RKO (cell line): Measurements from ENCODE around the gene VMAC.
"Not testable (repeated sequence)": the region's sequence is repeated elsewhere in the genome, so short reads cannot be mapped to it uniquely, and the experiment has no call there.

Source experiments
- DNase-seq: peaks from one replicate; pipeline ENCODE4 v3.0.0-alpha.2; 2016; ENCODE audit warnings: low spot score

The VMAC gene

DNA sequence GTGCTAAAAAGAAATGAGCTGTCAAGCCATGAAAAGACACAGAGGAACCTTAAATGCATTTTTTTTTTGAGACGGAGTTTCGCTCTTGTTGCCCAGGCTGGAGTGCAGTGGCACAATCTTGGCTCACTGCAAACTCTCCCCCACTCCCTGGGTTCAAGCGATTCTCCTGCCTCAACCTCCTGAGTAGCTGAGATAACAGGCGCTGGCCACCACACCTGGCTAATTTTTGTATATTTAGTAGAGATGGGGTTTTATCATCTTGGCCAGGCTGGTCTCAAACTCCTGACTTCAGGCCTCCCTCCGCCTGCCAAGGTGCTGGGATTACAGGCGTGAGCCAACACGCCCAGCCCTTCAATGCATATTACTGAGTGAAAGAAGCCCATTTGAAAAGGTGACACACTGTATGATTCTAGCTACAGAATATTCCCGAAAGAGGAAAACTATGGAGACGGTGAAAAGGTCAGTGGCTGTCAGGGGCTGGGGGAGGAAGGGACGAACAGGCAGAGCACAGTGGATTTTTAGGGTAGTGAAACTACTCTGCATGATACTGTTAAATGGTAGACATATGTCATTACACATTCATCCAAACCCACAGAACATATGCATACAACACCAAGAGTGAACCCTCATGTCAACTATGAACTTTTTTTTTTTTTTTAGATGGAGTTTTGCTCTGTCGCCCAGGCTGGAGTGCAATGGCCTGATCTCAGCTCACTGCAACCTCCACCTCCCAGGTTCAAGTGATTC, 20.4 kb upstream of the VMAC start:
- not testable (repeated sequence) for DNase-seq

DNA sequence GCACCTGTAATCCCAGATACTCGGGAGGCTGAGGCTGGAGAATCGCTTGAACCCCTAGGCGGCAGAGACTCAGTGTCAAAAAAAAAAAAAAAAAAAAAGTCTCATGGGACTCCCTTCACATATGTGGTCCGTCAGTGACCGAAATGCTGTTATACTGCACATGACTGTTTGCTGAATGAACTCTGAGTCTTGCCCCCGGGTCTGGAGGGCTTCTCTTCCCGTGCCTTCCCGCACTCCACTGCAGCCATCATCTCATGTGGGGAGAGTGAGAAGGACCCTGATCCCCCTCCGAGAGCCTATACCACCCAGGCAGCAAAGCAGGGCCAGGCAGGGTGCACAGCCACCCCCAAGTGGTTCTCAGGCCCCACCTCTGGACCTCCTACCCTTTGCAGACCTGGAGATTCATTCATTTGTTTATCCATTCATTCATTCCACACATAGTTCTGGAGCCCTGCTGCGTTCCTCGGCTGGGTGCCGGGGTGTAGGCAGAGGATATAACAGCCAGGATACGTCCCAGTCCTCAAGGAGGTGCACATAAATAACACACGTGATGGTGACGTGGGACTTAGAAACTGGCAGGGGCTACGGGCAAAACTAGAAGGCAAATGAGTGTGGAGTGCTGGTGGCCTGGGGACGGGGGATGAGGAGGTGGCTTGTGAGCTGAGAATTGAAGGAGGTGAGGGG, 15.2 kb upstream of the VMAC start:
- no peak for DNase-seq

DNA sequence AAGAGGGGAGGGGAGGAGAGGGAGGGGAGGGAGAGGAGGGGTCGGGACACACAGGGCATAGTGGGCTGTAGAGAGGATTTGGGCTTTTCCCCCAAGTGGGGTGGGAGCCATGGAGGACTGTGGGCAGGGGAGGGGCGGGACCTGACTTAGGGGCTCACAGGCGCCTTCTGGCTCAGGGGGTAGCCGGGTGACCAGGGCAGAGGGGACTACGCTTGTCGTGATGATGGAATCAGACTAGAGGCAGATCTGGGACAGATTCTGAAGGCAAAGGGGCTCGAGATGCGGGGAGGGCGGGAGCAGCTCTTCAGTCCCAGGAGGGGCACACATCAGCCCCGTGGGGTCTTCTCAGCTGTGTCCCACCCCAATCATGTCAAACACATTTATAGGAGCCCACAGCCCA, 14.6 kb upstream of the VMAC start:
- DNase-seq, result no peak

DNA sequence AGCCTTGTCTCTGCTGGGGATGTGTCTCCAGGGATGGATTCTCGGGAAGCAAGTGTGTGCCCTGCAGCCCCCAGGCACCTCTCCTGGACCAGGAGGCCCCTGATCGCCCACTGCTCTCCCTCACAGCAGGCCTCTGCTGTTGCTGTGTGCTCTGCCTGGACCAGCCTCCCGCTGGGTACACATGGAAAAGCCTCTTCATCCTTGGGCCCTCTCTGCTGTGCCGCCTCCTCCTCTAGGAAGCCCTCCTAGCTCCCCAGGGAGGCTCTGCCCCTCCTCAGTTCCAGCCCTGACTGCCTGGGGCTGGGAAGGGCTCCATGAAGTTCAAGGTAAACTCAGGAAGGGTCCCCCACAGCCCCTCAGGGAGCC, 13.1 kb upstream of the VMAC start:
- no peak for DNase-seq

DNA sequence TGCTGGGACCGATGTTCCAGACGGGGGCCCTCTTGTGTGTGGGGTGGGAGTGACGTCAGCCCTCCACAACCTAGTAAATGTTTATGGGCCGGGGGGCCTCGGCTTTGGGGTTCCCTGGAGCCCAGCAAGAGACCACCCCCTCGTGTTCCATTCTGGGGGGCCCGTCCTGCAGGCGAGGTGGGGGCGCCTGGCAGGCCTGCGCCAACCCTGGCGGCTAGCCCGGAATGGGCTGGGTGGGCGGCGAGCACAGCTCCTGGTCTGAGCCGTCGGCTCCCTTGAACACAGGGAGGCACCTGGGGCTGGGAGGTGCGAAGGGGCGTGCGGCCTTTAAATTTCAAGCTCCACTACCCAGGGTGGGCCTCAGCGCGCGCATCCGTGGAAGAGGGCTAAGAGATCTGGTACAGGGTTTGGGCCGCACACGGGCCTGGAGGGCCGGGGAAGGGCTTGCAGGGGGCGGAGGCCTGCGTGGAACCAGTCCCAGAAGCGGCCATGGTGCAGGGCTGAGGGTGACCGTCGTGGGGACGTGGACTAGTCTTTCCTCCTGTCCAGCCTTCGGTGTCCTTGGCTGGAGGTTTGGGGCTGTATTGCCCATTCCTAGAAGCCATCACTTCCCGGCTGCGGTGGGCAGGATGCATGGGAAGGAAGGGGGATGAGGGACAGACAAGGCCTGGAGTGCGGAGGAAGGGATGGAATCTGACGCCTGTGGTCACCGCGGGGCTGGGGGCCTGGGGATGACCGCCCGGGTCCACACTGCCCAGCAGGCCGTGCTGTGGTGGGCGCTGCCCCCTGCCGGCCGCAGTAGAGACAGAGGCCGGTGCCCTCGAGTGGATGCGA, 12.5 kb upstream of the VMAC start:
- DNase-seq, result no peak

DNA sequence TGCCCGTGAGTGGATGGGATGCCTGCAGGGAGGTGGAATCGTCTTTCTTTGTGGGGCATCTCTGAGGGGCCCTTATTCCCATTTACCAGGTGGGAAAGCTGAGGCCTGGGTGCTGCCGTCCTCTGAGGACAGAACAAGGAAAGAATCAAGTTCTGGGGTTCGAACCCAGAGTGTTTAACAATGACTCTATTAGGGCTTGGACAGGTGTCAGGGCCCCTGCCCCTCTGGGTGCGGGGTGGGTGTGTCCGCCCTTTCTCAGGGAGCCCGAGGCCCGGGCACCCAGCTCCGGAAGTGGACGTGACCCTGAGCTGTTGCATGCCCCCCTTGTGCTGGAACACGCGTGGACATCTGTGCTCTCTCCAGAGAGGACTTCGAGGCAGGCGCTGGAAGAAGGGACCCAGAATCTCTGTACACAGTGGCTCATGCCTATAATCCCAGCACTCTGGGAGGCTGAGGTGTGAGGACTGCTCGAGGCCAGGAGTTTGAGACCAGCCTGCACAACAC, 11.8 kb upstream of the VMAC start:
- DNase-seq, result no peak

DNA sequence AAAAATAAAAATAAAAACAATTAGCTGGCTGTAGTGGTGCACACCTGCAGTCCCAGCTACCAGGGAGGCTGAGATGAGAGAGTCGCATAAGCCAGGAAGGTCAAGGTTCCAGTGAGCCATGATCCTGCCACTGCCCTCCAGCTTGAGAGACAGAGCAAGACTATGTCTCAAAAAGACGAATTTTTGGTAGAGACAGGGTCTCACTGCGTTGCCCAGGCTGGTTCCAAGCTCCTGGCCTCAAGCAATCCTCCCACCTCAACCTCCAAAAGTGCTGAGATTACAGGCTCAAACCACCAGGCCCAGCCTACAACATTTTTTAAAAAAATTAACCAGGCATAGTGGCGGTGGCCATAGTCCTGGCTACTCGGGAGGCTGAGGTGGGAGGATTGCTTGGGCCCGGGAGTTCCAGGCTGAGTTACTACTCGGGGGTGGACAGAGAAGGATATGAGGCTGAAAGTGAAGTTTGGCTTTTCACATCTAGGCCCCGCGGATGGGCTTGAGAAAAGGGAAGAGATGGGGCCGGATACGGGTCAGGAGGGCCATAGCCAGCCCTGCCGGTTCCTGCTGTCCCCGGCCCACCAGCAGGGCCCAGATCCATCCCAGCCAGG, 11.3 kb upstream of the VMAC start:
- no peak for DNase-seq

DNA sequence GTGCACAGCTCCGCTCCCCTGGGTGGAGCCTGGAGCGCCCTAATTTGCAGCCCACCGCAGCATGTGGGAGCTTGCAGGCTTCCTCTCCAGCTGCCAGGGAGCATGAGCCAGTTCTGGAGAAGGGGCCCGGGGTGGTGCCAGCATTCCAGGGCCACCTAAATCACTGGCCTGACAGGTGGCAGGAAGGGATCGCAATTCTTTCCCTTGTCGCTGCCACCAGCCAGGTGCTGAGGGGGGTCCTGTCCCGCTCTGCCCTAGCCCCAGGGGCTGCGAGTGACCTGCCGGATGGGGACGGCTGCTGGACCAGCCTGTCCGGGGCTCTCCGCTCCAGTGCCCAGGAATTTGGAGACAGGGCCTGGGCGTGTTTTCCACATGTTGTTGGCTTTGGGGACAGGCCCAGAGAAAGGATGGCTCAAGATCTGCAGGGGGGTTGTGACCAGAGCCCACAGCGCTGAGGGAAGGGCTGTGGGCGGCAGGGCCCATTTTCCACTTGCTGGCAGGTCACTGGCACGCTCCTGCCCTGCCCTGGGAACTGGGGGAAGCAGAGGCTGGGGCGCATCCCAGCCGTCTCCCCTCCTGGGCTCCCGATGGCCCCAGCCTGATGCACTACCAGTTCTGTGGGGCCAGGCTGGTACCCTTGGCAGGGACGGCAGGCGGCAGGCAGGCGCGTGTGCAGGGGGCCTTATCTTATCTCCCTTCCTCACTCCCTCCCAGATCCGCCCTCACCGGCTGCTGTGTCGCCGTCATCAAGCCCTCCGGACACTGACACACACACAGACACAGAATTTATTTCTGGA, 10.6 kb upstream of the VMAC start:
- DNase-seq, result no peak

DNA sequence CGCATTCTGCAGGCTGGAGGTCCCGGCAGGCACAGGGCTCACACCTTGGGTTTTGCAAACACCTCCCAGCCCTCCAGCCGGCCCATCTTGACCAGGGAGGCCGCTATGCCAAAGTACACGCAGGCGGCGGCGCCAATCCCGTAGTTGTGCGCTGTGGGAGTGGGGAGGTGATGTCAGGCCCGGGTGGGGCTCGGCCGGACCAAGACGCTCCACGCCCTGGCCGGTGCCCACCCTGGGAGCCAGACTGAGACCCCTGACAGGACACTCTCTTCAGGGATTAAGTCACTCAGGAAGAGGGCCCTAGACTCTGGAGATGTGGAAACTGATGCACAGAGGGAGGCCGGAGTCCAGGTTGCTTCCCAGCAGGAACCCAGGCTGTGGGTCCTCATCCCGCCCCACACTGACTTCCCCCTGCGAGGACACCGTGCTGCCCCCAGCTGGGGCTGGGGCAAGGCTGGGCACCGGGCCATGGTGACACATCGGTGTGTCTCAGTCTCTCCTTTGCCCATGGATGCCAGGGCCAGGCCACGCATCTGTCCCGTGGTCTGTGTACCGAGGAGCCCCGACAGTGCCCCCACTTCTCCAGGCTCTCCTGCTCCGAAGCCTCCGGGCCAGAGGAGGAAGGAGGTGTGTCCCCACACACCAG, 9.8 kb upstream of the VMAC start:
- no peak for DNase-seq

DNA sequence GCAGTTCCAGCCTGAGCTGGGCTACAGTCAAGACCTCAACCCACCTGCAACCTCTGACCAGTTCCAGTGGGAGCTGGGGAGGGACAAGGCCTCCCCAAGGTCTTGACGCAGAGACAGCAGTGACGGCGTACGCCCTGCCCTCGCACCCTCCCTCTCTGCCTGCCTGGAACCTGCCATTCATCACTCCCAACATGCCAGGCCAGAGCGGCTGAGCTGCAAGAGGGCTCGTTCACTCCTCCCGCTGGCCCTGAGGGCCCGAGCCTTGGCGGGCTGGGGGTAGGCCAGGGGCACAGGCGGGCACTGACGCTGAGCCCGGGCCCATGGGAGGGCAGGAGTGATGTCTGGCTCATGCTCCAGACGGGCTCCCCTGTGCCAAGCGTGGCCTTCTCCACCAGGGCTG, 9.3 kb upstream of the VMAC start:
- DNase-seq, result no peak

DNA sequence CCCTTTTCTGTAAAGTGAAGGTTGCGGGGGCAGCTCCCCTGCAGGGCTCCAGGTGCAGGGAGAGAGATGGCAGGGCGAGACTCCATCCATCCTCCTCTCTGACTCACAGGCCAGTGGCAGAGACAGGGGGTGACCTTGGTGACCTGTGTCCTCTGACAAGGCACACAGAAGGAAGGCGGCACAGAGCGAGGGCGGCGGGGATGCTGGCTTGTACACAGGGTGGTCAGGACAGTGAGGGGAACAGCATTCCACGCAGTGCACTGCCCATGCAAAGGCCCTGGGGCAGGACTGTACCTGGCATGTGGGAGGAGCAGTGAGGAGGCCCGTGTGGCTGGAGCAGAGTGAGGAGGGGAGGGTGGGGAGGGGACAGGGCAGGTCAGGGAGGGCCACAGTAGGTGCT, 8.8 kb upstream of the VMAC start:
- DNase-seq, result no peak

DNA sequence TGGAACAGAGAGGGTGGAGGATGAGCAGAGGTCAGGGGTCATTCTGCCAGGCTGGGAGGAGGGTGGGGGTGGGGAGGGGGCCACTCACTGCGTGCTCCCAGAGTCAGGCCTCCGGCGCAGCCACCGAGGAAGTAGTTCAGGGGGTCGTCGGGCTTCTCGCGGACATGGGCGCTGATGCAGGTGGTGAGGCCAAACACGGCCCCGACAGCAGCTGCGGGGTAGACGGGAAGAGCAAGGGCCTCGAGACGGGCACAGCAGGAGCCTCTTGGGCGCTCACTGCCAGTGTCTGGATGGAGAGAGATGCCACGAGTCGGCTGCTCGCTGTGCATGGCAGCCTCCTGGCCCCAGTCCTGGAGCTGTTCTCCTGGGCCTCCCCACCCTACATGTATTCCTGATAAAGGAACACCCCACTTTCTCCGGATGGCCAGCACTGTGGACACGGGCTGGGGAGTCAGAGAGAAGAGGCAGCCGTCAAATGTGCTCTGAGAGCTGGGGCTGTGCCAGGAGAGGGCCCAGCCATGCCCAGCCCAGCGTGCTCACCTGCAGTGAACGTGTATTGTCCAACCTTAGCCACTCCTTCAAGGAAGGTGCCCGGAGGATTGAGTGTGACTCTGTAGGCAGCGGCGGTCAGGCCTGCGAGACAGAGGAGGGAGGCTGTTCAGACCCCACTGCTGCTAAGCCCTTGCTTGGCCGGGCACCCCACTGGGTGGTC, 8.2 kb upstream of the VMAC start:
- DNase-seq, result no peak

DNA sequence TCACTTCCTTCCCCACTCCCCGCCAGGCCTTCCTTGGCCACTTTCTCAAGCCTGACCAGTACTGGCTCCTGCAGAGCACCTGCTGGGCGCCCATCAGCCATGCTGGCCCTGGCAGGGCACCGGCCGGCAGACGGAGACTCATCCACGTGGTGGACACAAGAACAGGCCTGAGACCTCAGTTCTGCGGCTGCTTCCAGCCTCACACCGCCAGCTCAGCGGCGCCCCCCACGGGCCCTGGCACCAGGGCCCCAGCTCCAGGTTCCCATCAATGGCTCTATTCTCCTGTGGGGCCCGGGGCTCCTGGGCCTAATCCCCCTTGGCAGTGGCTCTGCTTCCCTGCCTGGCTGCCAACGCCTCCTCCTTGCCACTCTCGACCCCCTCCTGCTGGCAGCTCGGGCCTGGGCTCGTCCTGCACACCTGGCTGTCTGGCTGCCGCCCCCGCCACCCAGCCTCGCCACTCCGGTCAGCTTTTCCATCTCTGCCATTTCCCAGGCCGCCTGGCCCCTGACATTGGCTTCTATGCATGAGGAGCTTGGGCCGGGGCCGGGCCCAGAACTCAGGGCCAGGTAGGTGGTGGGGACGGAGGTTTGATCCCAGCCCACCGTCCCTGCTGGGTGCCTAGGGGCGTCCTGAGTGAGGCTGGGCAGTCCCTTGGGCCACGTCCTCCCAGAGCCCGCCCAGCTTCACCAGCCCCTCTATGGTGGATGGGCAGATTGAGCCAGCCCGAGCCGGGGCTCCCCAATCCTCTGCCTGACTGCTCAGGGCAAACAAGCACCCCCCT, 7.3 kb upstream of the VMAC start:
- no peak for DNase-seq

DNA sequence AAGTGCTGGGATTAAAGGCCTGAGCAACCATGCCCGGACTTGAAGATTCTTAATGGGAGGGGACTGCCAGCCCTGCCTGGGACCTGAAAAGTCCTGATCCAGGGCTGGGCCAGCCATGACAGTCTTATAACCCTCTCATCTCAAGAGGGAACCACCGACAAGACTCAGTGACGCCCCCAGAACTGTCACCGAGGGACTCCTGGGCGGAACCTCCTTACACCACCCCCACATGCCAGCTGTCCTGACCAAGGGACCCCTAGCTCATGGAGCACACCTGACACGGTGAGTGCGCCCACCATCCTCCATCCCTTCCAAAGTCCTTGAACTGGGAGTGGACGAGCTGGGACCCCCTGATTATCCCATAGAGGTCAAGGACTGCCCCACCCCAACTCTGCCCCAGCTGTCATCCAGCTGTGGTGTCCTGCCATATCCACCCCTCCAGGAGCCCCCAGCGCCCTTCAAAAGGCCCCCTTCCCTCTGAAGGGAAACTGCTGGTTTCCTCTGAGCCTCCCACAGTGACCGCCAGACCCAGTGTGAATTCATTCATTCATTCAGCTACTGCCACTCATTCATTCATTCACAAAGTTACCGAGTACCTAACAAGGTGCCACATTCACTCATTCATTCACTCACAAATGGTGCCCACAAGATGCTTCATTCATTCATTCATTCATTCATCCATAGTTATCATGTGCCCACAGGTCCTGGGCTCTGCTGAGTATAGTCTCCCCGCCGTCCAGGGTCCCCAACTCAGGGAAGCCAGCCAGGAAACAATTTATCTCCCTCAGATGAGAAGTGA, 4.7 kb upstream of the VMAC start:
- no peak for DNase-seq

DNA sequence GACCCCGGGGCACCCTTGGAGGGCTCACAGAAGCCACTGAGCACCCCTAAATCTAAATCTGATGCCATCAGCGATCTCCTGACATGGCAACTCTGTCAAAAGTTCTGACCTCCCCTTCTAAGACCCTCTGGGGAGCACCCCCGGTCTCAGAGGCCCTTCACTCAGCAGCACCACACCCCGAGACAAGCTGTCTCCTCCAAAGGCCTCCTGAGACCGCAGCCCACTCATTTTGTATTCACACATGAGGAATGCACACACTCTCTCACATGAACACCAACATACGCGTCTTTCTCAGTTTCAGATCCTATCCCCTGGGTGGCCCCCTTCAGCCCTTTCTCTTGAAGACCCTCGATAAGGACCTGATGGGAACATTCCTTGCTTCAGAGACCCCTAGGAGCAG, 3.7 kb upstream of the VMAC start:
- DNase-seq, result no peak

DNA sequence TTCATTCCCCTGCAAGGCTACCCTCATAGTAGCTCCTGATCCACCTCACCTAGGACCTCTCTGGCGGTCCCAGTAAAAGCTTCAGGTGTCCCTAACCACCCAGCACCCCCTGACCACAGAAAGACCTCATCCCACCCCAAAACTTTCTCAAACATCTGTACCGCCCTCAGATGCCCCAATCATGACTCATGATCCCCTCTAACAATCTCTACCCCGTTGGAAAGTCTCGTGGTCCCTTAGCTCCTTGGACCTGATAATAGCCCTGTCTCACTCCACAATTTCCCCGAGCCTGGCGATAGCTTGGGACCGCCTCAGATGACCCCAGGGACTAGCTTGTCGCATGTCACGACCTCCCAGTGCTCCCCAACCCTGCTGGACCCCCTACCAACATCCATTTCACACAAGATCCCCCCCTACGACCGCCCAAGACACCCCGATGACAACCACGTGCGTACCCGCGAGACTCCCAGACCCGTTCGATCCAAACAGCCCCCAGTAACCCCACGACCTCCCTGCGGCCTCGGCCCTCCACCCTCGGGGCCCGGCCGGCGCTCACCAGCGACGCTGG, 1.5 kb upstream of the VMAC start:
- DNase-seq, result peak; percentile 66

DNA sequence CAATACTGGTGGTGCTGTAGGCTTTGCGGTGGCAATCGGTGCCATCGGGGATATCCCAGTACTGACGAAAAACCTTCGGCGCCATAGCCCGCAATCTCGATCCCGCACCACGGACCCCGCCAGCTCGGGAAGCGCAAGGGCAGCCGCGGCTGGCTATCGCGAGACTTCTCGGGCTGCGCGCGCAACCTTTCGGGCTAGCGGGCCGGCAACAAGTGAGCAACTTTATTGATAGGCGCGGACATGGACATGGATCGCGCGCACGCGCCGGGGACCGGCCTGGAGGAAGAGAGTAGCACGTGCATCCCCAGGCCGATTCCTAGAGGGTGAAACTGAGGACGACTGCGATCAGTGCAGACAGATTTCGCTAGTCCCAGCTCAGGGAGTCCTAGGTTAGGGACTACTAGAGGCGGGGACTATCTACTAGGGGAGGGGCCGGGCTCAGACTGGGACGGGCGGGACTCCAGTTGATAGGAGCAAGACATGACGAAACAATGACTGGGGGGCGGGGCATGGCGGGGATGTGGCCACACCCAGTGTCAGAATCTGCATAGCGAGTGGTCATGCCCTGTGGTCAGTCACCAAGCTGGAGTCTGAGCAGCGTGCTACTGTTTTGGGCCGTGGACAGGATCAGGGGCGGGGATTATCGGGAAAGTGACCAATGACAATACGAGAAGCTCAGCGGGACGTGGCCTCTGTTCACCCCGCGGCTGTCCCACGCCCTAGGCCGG, 884 bp upstream of the VMAC start, which contains the start of gene NDUFA11:
NDUFA11 (minus strand) TSS at position 167 of the 728 bp plus-strand sequence; CDS start at position 85, 82 bp downstream.
- peak; percentile 95 for DNase-seq
